ENCODE data around the gene PFKFB3. TPM values are rescaled to one million over a fixed set of nuclear protein-coding genes. Genes with fewer than 3 reads are reported as not detected.
"Not testable (repeated sequence)": the region's sequence is repeated elsewhere in the genome, so short reads cannot be mapped to it uniquely, and the experiment has no call there.

PFKFB3 gene
- polyA plus RNA-seq (ENCODE audit: insufficient read length) = 29.0 TPM
- long read RNA-seq, donor 1, full-length matches to known transcripts = 5 of 5 reads
- long read RNA-seq, donor 1, partial matches to known transcripts = 0 of 5 reads
- long read RNA-seq, donor 1, other reads (novel, unspliced or antisense) = 0 of 5 reads
- long read RNA-seq, donor 2, full-length matches to known transcripts = 5 of 5 reads
- long read RNA-seq, donor 2, partial matches to known transcripts = 0 of 5 reads
- long read RNA-seq, donor 2, other reads (novel, unspliced or antisense) = 0 of 5 reads
- long read RNA-seq, donor 3, full-length matches to known transcripts = 2 of 2 reads
- long read RNA-seq, donor 3, partial matches to known transcripts = 0 of 2 reads
- long read RNA-seq, donor 3, other reads (novel, unspliced or antisense) = 0 of 2 reads
- long read RNA-seq, donor 4 = 0 reads
- long read RNA-seq, donor 5, full-length matches to known transcripts = 3 of 3 reads
- long read RNA-seq, donor 5, partial matches to known transcripts = 0 of 3 reads
- long read RNA-seq, donor 5, other reads (novel, unspliced or antisense) = 0 of 3 reads
- long read RNA-seq, donor 6, full-length matches to known transcripts = 6 of 6 reads
- long read RNA-seq, donor 6, partial matches to known transcripts = 0 of 6 reads
- long read RNA-seq, donor 6, other reads (novel, unspliced or antisense) = 0 of 6 reads
- long read RNA-seq, donor 7, full-length matches to known transcripts = 4 of 4 reads
- long read RNA-seq, donor 7, partial matches to known transcripts = 0 of 4 reads
- long read RNA-seq, donor 7, other reads (novel, unspliced or antisense) = 0 of 4 reads
- long read RNA-seq, donor 8 = 0 reads

- DNase-seq = peak; percentile 96
Measured at GRCh38 chr10:6202684-6203330, at the start of gene PFKFB3. TSS of gene PFKFB3 (plus strand) at chr10:6202932. CDS start at chr10:6203261, 329 bp downstream.

GRCh38 chr10:6153845-6154244 is 48.9 kb upstream of the PFKFB3 start:
- no peak for DNase-seq

DNA sequence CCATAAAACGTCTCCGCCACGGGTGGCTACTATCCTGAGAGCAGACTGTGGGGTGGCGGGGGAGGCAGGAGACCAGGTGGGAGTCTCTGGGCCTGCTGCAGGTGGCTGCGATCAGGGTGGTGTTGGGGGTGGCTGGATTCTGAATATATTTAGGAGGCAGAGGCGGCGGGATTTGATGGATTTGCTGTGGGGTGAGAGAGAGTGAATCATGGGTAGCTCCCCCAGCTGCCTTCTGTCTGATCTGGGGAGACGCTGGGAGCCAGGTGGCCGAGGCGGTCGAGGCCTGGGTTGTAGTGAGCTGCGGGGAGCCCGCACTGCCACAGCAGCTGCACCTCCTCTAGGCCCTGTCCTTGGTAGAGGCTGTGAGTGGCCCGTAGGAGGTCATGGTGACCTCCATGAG is 48.2 kb upstream of the PFKFB3 start:
- DNase-seq = no peak

DNA sequence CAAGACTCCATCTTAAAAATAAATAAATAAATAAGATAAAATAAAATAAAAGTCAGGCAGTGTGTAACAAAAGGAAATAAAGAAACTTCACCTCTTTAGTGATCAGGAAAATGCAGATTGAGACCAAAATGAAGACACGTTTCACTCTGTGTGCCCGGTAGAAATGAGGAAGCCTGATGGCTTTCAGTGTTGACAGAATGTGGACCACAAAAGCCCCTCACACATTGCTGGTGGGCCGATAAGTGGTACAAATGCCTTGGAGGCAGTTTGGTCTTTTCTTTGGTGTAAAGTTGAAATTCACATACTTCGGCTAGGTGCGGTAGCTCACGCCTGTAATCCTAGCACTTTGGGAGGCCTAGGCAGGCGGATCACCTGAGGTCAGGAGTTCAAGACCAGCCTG is 44.5 kb upstream of the PFKFB3 start:
- DNase-seq = no peak

GRCh38 chr10:6161921-6162320 is 40.8 kb upstream of the PFKFB3 start:
- no peak for DNase-seq

- DNase-seq = no peak
Measured at GRCh38 chr10:6162589-6163356, 40.0 kb upstream of the PFKFB3 start.

- DNase-seq = peak; percentile 85
Measured at GRCh38 chr10:6163364-6164270, 39.1 kb upstream of the PFKFB3 start.

GRCh38 chr10:6164271-6165095 is 38.2 kb upstream of the PFKFB3 start:
- DNase-seq = no peak

DNA sequence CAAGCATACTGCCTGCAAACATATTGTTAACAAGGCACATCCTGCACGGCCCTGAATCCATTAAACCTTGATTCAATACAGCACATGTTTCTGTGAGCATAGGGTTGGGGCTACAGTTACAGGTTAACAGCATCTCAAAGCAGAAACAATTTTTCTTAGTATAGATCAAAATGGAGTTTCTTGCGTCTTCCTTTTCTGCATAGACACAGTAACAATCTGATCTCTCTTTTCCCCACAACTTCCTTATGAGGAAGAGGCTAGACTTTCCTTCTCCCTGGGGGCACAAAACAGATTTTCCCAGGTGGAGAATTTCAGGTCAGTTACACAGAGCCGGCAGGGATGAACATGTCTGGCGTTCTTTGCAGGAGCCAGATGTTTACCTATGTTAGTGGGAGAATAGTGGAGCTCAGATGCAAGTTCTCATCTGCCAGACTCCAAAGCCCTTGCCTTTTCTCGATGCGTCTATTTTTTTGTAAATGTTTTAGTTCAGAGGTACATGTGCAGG is 37.5 kb upstream of the PFKFB3 start:
- DNase-seq = no peak

DNA sequence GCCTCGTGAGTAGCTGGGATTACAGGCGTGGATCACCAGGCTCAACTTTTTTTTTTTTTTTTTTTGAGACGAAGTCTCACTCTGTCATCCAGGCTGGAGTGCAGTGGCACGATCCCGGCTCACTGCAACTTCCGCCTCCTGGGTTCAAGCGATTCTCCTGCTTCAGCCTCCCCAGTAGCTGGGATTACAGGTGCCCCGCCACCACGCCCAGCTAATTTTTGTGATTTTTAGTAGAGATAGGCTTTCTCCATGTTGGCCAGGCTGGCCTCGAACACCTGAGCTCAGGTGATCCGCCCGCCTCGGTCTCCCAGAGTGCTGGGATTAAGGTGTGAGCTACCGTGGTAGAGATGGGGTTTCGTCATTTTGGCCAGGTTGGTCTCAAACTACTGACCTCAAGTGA is 36.8 kb upstream of the PFKFB3 start:
- not testable (repeated sequence) for DNase-seq

DNA sequence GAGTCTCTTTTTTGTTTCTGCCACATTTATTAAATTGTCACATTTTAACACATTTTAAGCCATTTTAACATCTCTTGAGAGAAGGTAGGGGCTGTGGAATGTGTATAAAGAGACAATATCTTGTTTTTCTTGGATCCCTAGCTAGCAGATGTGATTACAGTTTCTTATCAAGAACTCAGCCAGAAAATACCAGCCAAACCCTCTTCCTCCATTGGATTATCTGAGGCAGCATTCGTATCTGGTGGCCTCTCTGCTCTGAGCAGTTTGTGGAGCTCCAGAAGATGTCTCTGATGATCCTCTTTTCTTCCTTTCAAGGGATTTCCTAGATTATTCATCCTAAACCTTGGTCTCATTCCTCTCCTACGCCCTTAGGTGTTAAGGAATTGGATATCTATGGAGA is 35.3 kb upstream of the PFKFB3 start:
- DNase-seq = no peak

DNA sequence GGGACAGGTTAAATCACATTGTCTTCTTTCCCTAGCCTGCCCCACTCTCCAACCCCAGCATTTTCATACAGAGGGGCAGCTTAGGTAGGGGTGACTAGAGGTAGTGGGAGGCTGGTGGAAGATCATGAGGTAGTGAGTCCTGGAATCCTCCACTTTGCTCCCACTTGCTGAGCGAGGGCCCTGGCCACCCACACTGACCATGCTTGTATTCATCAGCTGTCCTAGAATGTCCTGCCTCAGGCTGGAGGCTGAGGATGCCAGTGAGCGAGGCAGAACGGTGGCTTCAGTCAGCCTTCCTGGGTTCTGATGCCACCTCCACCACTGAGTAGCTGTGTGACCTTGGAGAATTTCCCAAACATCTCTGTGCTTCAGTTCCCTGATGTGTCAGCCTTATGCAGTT is 34.6 kb upstream of the PFKFB3 start:
- DNase-seq = no peak

DNA sequence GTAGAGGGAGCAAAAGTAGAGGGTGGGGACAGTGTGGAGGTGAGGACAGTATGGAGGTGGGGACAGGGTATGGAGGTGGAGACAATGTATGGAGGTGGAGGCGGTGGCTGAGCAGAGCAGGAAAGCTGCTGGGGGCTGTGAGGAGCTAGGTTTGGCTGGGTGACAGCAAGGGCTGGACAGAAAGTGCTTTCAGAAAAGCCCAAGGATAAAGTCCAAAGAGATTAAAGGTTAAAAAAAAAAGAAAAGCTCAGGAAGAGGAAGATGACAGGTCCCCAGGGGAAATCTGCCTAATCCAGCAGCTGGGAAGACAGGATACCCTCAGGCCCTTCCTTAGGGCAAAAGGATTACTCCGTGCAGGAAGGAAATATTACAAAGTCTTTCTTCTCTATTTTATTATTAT is 32.1 kb upstream of the PFKFB3 start:
- no peak for DNase-seq

GRCh38 chr10:6171881-6172695 is 30.6 kb upstream of the PFKFB3 start:
- no peak for DNase-seq

GRCh38 chr10:6173203-6173602 is 29.5 kb upstream of the PFKFB3 start:
- no peak for DNase-seq

DNA sequence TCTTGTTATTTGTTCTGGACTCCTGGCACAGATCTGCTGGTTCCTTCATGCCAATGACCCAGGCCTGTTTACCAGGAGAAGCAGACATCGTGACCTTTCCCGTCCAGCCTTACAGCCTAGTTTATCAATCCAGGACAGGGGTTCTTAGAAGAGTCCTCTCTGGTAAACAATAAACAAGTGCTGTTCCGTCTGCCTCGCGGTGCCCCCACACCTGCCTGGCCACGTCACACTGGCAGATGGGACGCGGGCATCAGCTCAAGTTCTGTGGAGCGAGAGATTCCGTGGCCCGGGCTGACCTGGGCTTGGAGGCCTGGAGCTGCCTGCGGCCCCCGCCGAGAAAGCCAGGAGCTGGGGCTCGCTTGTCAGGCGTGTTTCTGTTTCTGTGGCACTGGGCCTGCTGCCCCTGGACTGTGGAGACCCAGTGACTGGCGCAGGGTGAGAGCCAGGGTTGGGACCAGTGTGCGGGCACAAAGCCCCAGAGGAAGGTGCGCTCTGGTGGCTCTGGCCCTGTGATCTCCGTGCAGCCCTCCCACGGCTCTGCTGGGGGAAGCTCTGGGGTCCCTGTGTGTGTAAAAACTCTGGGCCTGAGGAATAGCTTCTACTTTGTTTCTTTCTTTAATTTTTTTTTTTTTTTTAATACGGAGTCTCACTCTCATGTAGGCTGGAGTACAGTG is 28.4 kb upstream of the PFKFB3 start:
- DNase-seq = no peak

DNA sequence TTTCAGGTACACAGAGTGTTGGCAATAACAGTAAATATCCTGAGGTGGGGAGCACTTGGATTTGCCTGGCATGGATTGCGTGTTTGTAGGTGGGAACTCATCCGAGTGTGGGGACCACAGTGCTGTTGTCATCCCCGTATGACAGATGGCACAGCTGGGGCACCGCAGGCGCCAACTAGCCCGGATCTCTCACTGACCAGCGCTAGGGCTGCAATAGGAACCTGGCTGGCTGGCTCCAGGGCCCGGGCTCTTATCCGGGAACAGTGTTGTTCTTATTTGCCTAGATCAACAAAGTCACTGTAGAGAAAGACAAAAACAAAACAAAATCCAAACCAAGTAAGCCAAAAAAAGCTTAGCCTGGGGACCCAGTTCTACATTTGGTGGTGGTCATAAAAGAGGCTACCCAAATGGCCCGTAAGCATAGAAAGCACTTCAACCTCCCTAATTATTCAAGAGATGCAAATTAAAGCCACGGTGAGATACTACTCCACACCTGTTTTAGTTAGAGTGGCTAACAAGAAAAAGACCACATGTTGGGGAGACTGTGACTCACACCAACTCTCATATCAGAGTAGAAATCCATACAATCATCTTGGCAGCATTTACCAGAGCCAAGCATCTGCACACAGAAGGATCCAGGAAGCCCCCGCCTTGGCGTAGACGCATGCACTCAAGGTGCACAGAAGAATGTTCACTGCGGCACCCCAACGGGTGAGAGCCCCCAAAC is 27.2 kb upstream of the PFKFB3 start:
- DNase-seq = no peak
